Osteoblast (primary cell): Measurements from ENCODE around the gene LRP1B. TPM values are rescaled to one million over a fixed set of nuclear protein-coding genes. Genes with fewer than 3 reads are reported as not detected.

Source experiments
- DNase-seq: peaks from one replicate; pipeline ENCODE4 v3.0.0; 2011; ENCODE audit warnings: low spot score, mixed read lengths; ENCODE audit not compliant: insufficient read length; ENCODE audit errors: missing footprints
- H2AFZ ChIP-seq: 2 replicates; pipeline ENCODE4 v1.6.0; 2011; ENCODE audit warnings: mild to moderate bottlenecking, low read length
- H3K27ac ChIP-seq: 2 replicates; pipeline ENCODE4 v1.5.1; 2011; ENCODE audit warnings: mild to moderate bottlenecking, low read depth, low read length, moderate library complexity
- H3K27me3 ChIP-seq: 2 replicates; pipeline ENCODE4 v1.6.0; 2012; ENCODE audit warnings: mild to moderate bottlenecking, control low read depth, inconsistent platforms, low read length, moderate library complexity; ENCODE audit not compliant: insufficient read depth
- H3K36me3 ChIP-seq: 2 replicates; pipeline ENCODE4 v1.5.1; 2011; ENCODE audit warnings: mild to moderate bottlenecking, low read length, control low read depth, moderate library complexity; ENCODE audit not compliant: insufficient read depth
- H3K4me1 ChIP-seq: 2 replicates; pipeline ENCODE4 v1.5.1; 2011; ENCODE audit warnings: mild to moderate bottlenecking, low read length, control low read depth, moderate library complexity; ENCODE audit not compliant: insufficient read depth
- H3K4me2 ChIP-seq: 2 replicates; pipeline ENCODE4 v1.6.0; 2011; ENCODE audit warnings: mild to moderate bottlenecking, low read length; ENCODE audit not compliant: insufficient read depth
- H3K4me3 ChIP-seq: fragments of 200-600 bp; sonication (generic); 3 replicates; pipeline ENCODE4 v1.5.1; 2012; ENCODE audit warnings: mild to moderate bottlenecking, low read length, inconsistent platforms; ENCODE audit not compliant: insufficient read depth
- H3K79me2 ChIP-seq: 2 replicates; pipeline ENCODE4 v1.6.0; 2012; ENCODE audit warnings: mild to moderate bottlenecking, low read length, control low read depth, inconsistent platforms; ENCODE audit not compliant: insufficient read depth
- H3K9me3 ChIP-seq: 2 replicates; pipeline ENCODE4 v1.5.1; 2011; ENCODE audit warnings: low read depth, low read length, control low read depth
- H4K20me1 ChIP-seq: 2 replicates; pipeline ENCODE4 v1.6.0; 2012; ENCODE audit warnings: mild to moderate bottlenecking, low read length, control low read depth; ENCODE audit not compliant: insufficient read depth
- total RNA-seq: library from RNA; depleted of rRNA; stranded (reverse); fragments of >200 nt; gene quantifications from 2 replicates; pipeline ENCODE4 v1.2.3, GENCODE V29; 2012
- TF ChIP-seq, protein P1 (sequence below): IDR thresholded peaks from 2 replicates; pipeline ENCODE4 v1.5.1; 2011; ENCODE audit warnings: mild to moderate bottlenecking, low read depth, low read length, moderate library complexity; ENCODE audit errors: extremely low read depth

The LRP1B gene
- total RNA-seq, 1 donor: not detected

- no peak overlapping the region for H3K4me2 ChIP-seq
- no peak overlapping the region for H3K4me3 ChIP-seq
- H4K20me1 ChIP-seq: no peaks in the 10 kb centered on the region
- TF ChIP-seq, protein P1, sequence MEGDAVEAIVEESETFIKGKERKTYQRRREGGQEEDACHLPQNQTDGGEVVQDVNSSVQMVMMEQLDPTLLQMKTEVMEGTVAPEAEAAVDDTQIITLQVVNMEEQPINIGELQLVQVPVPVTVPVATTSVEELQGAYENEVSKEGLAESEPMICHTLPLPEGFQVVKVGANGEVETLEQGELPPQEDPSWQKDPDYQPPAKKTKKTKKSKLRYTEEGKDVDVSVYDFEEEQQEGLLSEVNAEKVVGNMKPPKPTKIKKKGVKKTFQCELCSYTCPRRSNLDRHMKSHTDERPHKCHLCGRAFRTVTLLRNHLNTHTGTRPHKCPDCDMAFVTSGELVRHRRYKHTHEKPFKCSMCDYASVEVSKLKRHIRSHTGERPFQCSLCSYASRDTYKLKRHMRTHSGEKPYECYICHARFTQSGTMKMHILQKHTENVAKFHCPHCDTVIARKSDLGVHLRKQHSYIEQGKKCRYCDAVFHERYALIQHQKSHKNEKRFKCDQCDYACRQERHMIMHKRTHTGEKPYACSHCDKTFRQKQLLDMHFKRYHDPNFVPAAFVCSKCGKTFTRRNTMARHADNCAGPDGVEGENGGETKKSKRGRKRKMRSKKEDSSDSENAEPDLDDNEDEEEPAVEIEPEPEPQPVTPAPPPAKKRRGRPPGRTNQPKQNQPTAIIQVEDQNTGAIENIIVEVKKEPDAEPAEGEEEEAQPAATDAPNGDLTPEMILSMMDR: no peak
- no peak overlapping the region for H3K27ac ChIP-seq
- no peaks in the 10 kb centered on the region for H3K27me3 ChIP-seq
- H3K9me3 ChIP-seq: peaks cover 4% of the 10 kb centered on the region
- H2AFZ ChIP-seq: no peak overlapping the region
- H3K36me3 ChIP-seq: no peaks in the 10 kb centered on the region
- no peaks in the 10 kb centered on the region for H3K4me1 ChIP-seq
- no peaks in the 10 kb centered on the region for H3K79me2 ChIP-seq
- DNase-seq: no peak
Measured at GRCh38 chr2:141871913-141872634, 258.7 kb downstream of the LRP1B start.

DNA sequence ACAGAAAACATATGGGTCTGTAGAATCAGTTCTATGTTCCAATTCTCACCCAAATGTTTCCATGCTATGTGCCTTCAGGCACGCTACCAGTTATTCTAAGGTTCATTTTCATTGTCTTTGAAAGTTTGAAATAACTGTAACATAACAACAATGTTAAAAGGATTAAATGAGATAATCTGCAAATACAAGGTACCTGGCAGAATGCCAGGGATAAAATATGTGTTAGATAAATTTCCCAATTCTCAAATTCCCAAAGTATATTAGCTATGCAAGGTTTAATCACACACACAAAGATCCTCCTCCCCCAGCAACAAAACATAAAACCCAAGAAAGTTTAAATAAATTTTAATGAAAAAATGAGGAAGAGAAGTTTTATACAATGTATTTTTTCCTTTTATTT lies 261.2 kb downstream of the LRP1B start:
- Histone ChIP-seq H3K4me2 (no peak overlapping the region), H3K4me3 (no peak overlapping the region), H3K9me3 (peaks cover 4% of the 10 kb centered on the region), H4K20me1 (no peaks in the 10 kb centered on the region), H3K36me3 (no peaks in the 10 kb centered on the region), H3K27me3 (no peaks in the 10 kb centered on the region), H3K4me1 (no peaks in the 10 kb centered on the region), H2AFZ (no peak overlapping the region), H3K79me2 (no peaks in the 10 kb centered on the region), H3K27ac (no peak overlapping the region)
- TF ChIP-seq, protein P1: no peak
- DNase-seq: no peak

GRCh38 chr2:141863964-141864363 lies 266.9 kb downstream of the LRP1B start:
- no peak overlapping the region for H3K4me3 ChIP-seq
- H3K9me3 ChIP-seq: peaks cover 2% of the 10 kb centered on the region
- no peaks in the 10 kb centered on the region for H3K36me3 ChIP-seq
- DNase-seq: no peak
- no peaks in the 10 kb centered on the region for H3K4me1 ChIP-seq
- H2AFZ ChIP-seq: no peak overlapping the region
- no peaks in the 10 kb centered on the region for H3K79me2 ChIP-seq
- H3K27ac ChIP-seq: no peak overlapping the region
- TF ChIP-seq, protein P1: no peak
- H4K20me1 ChIP-seq: no peaks in the 10 kb centered on the region
- no peaks in the 10 kb centered on the region for H3K27me3 ChIP-seq
- no peak overlapping the region for H3K4me2 ChIP-seq

DNA sequence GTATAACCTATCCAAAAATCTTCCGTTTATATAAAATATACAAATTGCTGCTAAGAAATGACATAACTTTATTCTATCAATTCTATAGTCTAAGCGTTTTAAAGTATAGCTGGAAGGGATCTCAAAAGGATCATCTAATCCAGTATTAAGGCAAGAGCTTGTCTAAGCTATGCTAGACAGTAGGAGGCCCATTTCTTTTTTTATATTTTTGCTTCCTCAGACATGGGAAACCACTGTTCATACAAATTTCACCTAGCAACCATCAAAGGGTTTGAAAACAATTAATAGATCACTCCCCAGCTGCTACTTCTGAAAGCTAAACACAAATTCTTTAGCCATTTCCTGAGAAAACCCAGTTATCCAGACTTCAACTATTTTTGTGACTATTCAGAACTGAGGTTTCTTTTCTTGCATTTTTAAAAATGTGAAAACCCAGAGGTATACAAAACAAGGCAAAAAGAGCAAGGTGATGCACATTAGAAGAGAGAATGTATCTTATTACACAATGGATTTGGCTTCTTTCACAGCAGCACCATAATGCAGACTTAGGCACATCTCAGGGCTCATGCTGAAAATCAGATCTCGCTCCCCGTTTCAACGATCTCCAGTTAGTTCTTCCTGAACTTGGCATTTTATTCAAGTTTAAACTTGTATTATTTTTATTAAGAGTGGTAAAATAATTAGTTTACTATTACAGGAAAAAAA lies 274.4 kb downstream of the LRP1B start:
- Histone ChIP-seq H3K4me3 (no peak overlapping the region), H3K27me3 (no peaks in the 10 kb centered on the region), H3K4me1 (no peaks in the 10 kb centered on the region), H2AFZ (no peak overlapping the region), H3K36me3 (no peaks in the 10 kb centered on the region), H3K27ac (no peak overlapping the region), H3K4me2 (no peak overlapping the region), H4K20me1 (no peaks in the 10 kb centered on the region), H3K9me3 (peaks cover 2% of the 10 kb centered on the region), H3K79me2 (no peaks in the 10 kb centered on the region)
- TF ChIP-seq, protein P1: no peak
- no peak for DNase-seq
